Mesenteric fat pad (tissue), 1 donor: ENCODE measurements around the gene PLXNA2. TPM values are rescaled to one million over a fixed set of nuclear protein-coding genes. Genes with fewer than 3 reads are reported as not detected.

Experiments
- DNase-seq: peaks from one replicate; pipeline ENCODE4 v3.0.0-alpha.2; 2020; ENCODE audit warnings: low spot score
- total RNA-seq: library from RNA; stranded (reverse); fragmentation: NEBNext Ultra II Directional; extraction: Animal tissue kit (Norgen Biotek cat#: 25700); gene quantifications from one replicate; pipeline ENCODE4 v1.2.1, GENCODE V29; 2021
- donor health status: DM: yes; HTN: yes; CAD: no.

Gene PLXNA2
- total RNA-seq, 1 donor from 2014 or later: 49.0 TPM

DNA sequence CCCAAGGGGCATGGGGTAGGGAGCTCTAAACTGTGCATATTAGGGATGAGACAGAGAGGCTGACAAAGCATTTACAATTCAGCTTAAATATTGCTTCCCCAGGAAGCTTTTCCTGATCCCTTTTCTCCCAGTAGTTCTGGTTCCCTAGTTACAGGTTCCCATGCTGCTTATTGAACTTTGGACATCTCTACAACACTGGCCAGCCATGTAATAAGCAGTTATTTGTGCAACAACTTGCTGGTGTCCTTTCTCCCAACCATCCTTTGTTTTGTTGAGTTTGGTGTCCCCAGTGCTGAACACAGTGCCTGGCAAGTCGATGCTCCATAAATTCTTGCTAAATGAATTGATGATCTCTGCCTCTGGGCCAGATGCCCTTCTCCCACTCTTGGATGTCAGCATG is 80.6 kb downstream of the PLXNA2 start:
- DNase-seq: no peak

- DNase-seq: no peak
Measured at GRCh38 chr1:208162903-208163302, 81.3 kb downstream of the PLXNA2 start.

DNA sequence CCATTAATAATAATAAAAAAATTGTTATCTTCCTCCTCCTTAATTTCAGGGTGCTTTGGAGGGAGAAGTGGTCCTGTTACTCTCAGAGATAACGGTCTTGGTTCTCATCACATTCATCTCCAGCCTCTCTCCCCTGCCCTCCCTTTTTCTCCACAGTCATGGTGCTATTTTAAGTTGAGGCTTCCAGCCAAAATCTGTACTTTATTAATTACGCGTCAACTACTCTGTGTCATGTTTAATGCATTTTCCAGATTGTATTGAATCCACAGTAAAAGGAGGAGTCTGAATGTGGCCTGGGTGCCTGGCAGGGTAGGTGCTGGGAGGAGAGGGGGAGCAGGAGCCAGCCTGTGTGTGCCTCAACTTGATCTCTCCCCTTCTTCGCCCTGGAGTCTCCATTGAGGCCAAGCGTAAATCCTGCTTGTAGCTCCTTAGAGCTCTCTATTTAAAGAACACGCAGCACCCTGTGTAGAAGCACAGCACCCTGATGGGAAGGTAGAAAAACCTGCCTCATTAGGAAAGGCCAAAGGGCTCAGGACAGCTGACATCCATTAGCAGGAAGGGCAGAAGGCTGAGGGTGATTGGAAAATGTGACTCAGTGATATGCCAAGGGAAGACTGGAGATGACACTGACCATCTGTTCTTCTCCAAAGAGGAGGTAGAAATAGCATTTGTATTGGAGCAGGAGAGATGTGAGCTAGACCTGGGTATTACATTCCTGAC is 82.4 kb downstream of the PLXNA2 start:
- no peak for DNase-seq

DNA sequence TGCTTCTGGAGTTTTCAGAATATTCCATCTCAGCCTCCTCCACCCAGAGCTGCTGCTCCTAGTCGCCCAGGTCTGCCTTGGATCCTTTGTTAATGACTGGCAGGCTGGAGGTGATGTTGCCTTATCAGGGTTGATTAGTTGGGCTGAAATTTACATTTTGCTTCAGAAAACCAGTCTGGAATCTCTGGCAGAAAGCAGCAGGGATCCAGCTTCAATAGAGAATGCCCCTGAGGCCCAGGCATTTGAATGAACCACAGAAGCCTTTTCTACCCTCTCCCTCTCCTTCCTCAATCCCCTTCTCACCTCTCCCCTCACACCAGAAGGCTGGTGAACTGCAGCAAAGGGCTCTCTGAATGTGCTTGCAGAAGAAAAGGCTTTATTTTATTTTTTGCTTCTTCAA is 83.2 kb downstream of the PLXNA2 start:
- no peak for DNase-seq

DNA sequence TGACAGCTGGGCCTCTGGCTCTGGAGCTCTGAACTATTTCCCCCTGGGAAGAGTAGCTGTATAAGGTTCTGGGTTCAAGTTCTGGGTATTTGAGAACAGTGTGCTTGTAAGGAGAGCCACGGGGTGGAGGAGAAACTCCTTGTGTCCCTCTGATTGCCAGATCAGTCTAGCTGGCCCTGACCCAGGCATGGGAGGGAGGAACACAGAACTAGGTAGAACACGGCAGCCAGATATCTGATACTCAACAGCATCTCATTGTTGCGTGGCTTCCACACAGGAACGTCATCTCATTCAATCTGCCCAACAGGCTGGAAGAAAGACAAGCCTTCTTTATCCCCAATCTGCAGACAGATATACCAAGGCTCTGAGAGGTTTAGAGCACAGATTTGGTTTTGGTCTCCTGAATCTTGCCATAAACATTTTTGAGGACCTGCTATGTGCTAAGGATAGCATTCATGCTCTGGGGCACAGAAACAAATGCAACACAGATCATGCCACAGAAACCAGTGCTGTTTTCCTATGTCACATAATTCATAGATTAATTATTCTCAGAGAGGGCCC is 83.8 kb downstream of the PLXNA2 start:
- no peak for DNase-seq

DNA sequence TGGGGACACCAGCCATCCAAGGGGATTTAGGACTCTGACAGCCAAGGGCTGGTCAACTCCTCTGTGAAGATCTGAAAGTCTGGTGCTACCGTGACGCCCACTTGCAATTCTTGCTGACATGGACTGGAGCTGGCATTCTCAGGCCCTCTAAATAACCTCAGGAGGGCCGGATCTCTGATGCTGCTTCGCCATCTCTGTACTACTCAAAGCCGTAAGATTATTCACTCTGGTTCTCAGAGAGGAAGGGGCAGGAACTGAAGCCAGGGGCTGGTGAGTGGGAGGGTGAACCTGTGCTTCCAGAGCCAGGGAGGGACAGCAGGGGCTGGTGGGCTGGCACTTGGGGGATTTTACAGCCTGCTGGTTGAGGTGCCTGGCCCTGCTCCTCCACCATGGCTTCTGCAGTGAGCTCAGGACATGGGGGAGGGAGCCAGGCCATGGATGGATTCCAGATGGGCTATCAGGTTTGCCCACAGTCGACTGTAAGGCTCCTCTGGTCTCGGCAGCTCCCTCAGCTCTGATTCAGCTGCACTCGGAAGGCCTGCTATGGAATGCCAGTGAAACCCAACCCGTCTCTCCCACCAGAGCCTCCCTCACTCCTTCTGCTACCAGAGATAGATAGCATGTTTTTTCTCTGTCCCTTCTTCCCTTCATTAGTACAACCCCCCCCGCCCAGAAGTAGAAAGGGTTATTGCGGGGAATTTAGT is 84.5 kb downstream of the PLXNA2 start:
- no peak for DNase-seq

DNA sequence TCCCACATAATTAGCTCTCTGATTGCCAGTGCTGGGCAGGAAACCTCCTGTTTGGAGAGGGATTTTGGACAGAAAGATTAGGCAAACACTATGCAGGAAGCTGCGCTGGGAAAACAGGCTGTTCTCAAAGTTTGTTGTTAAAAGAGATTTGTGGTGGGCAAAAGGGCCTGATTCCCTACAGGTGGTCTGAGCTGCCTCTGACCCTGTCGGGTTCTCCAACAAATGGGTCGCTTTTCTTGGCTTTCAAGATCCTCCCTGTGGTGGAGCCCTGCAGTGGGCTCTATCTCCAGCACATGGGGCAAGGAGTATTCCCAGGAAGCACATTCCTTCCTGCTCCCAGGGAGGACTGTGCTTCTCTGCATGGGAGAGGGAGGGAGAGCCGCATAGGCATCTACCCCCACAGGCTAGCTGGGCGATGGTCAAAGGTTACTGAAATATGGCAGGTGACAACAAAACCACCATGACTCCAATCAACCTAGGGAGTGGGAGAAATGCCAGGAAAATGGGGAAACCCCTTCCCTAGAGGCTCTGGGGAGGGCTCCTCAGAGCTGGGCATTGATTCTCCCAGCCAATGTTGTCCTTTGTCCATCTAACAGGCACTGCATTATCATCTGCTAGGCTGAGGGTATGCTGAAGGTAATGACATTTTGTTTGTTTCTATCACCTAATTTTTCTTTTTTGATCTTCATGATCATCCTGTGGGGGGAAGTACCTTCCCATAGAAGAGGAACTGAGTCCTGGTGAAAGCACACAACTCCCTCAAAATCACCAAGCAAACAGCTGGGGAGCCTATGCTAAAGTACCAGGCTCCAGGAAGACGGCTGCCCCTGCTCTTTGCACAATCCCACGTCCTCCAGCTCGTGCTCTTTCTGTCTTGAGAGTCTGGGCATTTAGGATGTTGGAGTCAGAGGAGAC is 85.3 kb downstream of the PLXNA2 start:
- no peak for DNase-seq

- DNase-seq: no peak
Measured at GRCh38 chr1:208157769-208158168, 86.4 kb downstream of the PLXNA2 start.

DNA sequence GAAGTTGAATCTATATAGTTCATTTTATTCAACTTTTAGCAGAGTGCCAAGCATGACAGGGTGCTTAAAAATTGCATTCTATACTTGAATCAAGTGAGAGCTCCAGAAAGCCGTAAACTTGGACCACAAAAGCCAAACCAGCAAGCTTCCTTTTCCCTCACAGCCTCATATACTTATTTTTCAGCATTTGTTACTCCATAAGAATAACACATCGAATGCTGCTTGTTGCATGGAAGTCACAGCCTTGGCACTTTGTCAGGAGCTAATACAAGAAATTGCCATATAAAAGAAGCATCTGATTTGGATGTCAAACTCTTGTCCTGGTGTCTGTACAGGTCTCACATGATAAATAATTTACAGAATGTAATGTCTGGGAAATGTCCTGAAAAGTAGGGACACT is 87.4 kb downstream of the PLXNA2 start:
- no peak for DNase-seq

DNA sequence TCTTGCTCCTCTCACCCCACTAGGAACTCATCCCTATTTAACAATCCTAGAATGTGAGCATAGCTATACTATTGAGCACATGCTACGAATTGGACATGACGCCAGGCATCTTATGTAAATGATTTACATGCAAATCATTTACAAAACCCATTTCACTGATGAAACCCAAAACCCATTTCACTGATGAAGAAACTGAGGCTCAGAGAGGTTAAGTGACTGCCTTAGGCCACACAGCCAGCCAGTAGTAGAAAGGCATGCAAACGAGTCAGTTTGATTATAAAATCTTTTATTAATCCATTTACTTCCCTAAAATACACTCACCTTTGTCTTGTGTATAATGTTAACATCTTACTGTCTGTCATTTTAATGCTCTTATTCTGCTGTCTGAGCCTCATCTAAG is 87.9 kb downstream of the PLXNA2 start:
- DNase-seq: no peak

DNA sequence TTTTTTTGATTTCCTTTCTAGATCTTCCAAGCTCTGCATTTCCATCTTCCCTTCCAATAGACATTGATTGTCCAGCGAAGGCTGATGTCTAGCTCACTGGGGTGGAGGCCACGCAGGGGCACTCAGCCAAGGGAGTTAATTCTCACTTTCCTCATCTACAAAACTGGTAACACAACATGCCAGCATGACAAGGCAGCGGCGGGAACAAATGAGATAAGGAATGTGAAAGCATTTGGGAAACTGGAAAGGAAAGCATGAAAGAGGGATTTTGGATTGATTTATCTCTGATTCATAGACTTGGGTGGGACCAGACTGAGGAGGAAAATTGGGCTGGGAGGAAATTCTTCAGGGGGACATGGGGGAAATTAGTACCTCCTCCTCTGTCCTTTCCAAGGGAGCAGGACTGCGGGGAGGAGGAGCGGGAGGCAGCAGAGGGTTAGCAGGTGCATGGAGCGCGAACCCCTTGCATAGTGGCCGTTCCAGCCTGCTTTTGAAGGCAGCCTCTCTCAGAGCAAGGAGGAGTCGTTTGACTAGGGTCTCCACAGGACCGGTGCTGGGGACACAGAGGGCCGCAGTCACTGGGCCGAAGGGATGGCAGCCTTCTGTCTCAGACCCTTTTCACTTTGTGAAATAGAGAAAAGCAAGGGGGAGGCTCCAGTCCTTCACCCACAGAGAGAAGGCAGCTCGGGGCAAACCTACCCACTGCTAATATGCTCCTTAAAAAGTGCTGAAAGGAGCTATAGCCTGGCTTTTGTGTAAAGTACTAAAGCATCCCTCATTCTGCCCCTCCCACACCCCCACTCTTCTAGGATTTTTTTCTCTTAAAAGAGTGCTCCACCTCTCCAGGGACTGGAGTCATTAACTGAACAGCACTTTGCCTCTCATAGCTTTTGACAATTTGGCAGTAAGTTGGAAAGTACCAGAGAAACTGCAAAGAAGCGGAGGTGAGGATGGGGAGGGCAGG is 89.2 kb downstream of the PLXNA2 start:
- DNase-seq: no peak

DNA sequence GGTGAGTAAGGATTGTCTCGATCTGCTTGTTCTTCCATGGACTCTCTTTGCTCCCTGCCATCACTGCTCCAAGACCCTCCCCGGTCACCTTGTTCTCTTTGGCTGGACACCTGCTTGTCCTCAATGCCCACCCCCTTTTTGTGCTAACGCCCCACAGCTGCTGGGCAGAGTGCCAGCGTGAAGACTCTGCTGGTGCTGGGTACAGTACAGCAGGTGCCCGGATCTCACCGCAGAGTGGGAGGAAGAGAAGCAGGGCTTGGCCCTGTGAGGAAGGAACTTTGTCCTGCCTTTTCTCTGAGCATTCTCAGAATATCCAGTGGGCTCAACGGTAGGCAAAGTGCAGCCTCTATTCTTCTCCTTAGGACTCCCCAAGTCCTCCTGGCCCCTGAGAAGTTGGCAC is 90.1 kb downstream of the PLXNA2 start:
- no peak for DNase-seq

DNA sequence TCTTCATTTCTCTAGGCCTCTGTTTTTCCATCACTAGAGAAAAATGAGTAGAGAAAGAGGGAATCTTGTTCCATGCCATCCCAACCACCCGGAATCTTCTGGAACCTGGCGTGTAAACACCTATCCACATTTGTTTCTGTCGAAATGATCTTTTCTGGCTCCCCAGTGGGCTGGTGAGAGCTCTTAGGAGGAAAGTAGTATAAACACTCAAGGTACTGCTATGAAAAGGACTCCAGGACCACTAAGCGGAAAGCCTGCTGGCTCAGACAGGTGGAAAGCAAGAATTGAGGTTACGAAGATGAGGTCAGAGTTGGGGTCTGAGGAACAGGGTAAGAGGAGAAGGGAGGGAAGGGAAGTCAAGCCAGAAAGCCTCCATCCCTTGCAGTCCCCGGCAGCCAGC is 90.8 kb downstream of the PLXNA2 start:
- DNase-seq: no peak

DNA sequence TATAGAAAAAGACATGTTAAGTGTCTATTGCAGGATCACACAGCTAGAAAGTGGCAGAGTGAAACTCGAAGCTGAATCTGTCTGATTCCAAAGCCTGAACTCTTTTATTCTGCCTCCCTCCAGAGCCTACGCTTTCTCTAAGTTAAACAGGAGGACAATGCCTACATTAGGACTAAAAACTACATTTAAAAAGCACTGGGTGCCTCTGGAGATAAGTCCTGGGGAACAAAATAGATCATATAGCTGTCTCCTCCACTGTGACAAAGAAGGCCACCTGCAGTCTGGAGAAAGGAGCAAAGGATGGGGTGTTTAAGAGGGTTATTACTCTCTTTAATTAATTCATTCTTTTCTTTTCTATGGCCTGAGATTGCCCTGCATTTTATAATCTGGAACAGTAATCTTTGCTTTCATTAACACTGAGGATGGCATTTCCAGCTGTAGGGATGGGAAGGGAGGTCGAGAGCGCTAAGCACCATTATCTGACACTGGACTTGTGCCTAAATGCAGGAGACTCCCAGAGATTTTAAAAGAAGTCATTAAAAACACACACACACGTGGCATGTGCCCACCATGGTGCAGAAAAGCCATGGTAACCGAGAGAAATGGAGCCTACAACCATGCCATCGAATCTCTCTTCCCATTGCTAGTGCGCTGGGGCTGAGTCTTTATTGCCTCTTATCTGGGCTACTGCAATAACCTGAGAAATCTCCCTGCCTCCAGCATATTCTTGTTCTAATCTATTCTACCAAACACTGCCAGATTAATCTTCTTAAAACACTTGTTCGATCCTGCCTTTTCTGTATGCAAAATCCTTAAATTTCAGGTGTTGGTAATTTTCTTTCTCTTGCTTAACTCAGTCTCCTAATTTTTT is 92.2 kb downstream of the PLXNA2 start:
- DNase-seq: no peak

DNA sequence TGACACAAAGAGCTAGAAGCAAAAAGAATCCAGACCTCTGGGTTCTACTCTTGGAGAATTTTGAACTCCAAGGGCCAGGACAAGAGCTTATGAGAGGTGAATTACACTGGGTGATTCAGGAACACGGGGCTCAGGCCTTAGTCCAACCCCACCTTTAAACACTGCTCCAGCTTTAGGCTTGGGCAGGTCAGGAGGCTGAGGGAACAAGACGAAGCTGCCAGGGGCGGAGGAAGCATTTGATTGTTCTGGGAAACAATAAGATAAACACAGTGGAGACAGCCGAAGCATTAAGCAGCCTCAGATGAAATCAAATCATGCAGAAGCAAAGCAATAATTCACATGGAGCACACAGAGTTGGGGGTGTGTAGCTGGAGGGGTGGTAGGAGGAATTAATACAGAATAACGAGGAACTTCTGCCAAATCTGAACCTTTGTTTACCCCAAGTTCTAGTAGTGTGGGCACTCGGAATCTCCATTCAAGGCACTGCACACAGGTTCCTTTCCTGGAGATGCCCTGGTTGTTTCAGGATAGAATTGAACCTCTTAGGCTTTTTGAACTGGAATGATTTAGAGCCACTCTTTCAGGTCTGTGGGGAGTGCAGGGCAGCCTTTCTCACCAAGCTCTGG is 93.2 kb downstream of the PLXNA2 start:
- no peak for DNase-seq

- no peak for DNase-seq
Measured at GRCh38 chr1:208149776-208150514, 94.2 kb downstream of the PLXNA2 start.

DNA sequence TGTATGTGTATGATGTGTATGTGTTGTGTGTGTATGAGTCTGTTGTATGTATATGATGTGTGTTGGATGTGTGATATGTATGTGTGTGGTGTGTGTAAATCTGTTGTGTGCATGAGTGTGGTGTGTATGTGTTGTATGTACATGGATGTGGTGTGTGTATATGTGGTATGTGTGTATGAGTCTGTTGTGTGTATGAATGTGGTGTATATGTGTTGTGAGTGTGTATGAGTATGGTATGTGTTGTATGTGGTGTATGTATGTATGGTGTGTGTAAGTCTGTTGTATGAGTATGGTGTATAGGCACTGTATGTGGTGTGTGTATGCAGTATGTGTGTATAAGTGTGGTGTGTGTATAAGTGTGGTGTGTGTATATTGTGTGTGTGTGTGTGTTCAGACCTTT is 95.0 kb downstream of the PLXNA2 start:
- no peak for DNase-seq

- DNase-seq: no peak
Measured at GRCh38 chr1:208148380-208148779, 95.8 kb downstream of the PLXNA2 start.
